Vagina (tissue), 2 donors: ENCODE results near the gene BRSK2. TPM values are rescaled to one million over a fixed set of nuclear protein-coding genes. Genes with fewer than 3 reads are reported as not detected.

ENCODE experiments used
- DNase-seq, 2 donors: peaks; one replicate each; pipeline ENCODE4 v3.0.0-alpha.2; 2017; ENCODE audit errors: extremely low spot score in 2 of 2
- H3K27ac ChIP-seq: fragments of 200-600 bp; sonication (generic); one replicate; pipeline ENCODE4 v1.5.1; 2019
- H3K27me3 ChIP-seq: fragments of 200-600 bp; sonication (generic); one replicate; pipeline ENCODE4 v1.5.1; 2019
- H3K36me3 ChIP-seq, 2 donors: fragments of 200-600 bp; sonication (generic); one replicate each; pipeline ENCODE4 v1.5.1; 2017 to 2019
- H3K4me1 ChIP-seq: fragments of 200-600 bp; sonication (generic); one replicate; pipeline ENCODE4 v1.5.1; 2019
- H3K4me3 ChIP-seq, 2 donors: fragments of 200-600 bp; sonication (generic); 1 replicate in 1 of 2; 2 replicates in 1 of 2; pipeline ENCODE4 v1.5.1; 2016 to 2019
- H3K9me3 ChIP-seq: fragments of 200-600 bp; sonication (generic); one replicate; pipeline ENCODE4 v1.5.1; 2019
- POLR2A ChIP-seq, 2 donors: fragments of 450-650 bp; IDR thresholded peaks; one replicate each; pipeline ENCODE4 v1.6.1; 2017; ENCODE audit warnings: antibody characterized with exemption in 2 of 2, mild to moderate bottlenecking in 2 of 2, moderate library complexity in 2 of 2
- POLR2AphosphoS5 ChIP-seq, 2 donors: sonication (generic); formaldehyde crosslinking; IDR thresholded peaks; one replicate each; pipeline ENCODE4 v1.9.0; 2017; ENCODE audit warnings: antibody characterized with exemption in 2 of 2, mild to moderate bottlenecking in 2 of 2, low read depth in 1 of 2; ENCODE audit not compliant: insufficient read depth in 1 of 2
- intact Hi-C: fragments of 100-400 bp; cut with DNase I; formaldehyde crosslinking; loops from one replicate; pipeline ENCODE4 v1.15.1; 2023
- total RNA-seq: library from RNA; depleted of rRNA; stranded (reverse); fragments of >200 nt; gene quantifications from one replicate; pipeline ENCODE4 v1.2.3, GENCODE V29; 2016
- TF ChIP-seq, protein P1 (sequence below), 3 experiments: fragments of 450-650 bp in 2 of 3; fragments of 200-600 bp in 1 of 3; sonication (generic) in 1 of 3; IDR thresholded peaks; one replicate each; pipeline ENCODE4 v1.5.1; 2017 to 2019; ENCODE audit warnings: antibody characterized with exemption in 3 of 3, mild to moderate bottlenecking in 2 of 3, moderate library complexity in 2 of 3

The BRSK2 gene
- total RNA-seq, 1 donor from 2014 or later, result 3.9 TPM

DNA sequence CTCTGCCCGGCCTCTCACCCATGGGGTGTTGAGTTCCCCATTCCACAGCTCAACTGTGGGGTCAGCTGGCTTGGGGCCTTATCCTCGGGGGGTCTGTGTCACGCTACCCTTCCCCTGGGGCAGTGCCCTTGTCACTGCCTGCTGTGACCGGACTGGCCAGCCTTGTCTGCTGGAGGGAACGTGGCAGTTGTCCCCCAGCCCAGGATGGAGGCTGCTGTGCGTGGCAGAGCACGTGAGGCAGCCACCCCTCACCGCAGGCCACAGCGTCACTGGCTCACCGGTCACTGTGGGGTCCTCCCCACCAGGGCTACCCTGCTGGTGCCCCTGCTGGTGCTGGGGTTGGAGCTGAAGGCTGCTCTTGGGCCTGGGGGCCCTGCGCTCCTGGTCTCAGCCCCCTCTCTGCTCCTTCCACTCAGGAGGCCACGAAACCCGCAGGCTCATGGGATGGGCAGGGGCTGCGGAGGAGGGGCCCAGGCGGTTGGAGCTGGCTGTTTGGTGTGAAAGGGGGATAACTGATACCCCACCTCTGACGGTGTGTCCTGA, 13.4 kb downstream of the BRSK2 start:
- Histone ChIP-seq H3K9me3 (no peaks in the 10 kb centered on the region), H3K36me3 (no peaks in the 10 kb centered on the region), H3K27me3 (no peaks in the 10 kb centered on the region), H3K27ac (no peak overlapping the region), H3K4me3 (no peak overlapping the region), H3K4me1 (no peaks in the 10 kb centered on the region)
- DNase-seq, result no peak
- intact Hi-C loops, result no loop called here
- TF ChIP-seq POLR2AphosphoS5 (IDR thresholded peaks at IDR 0.05; ENCODE audit: insufficient read depth in 1 of 2, low read depth in 1 of 2) (no peak), POLR2A (IDR thresholded peaks at IDR 0.05) (no peak)
- TF ChIP-seq, protein P1, sequence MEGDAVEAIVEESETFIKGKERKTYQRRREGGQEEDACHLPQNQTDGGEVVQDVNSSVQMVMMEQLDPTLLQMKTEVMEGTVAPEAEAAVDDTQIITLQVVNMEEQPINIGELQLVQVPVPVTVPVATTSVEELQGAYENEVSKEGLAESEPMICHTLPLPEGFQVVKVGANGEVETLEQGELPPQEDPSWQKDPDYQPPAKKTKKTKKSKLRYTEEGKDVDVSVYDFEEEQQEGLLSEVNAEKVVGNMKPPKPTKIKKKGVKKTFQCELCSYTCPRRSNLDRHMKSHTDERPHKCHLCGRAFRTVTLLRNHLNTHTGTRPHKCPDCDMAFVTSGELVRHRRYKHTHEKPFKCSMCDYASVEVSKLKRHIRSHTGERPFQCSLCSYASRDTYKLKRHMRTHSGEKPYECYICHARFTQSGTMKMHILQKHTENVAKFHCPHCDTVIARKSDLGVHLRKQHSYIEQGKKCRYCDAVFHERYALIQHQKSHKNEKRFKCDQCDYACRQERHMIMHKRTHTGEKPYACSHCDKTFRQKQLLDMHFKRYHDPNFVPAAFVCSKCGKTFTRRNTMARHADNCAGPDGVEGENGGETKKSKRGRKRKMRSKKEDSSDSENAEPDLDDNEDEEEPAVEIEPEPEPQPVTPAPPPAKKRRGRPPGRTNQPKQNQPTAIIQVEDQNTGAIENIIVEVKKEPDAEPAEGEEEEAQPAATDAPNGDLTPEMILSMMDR (IDR thresholded peaks at IDR 0.05), result no peak

- H3K4me3 ChIP-seq, result no peak overlapping the region
Observed at GRCh38 chr11:1403721-1404460, 14.2 kb downstream of the BRSK2 start.

GRCh38 chr11:1404461-1405185, 14.9 kb downstream of the BRSK2 start:
- TF ChIP-seq, protein P1 (IDR thresholded peaks at IDR 0.05), result no peak
- TF ChIP-seq POLR2A (IDR thresholded peaks at IDR 0.05), result no peak
- TF ChIP-seq POLR2AphosphoS5 (IDR thresholded peaks at IDR 0.05; ENCODE audit: insufficient read depth in 1 of 2, low read depth in 1 of 2), result no peak
- Histone ChIP-seq H3K9me3 (no peaks in the 10 kb centered on the region), H3K36me3 (no peaks in the 10 kb centered on the region), H3K4me1 (no peaks in the 10 kb centered on the region), H3K4me3 (no peak overlapping the region), H3K27ac (no peak overlapping the region), H3K27me3 (no peaks in the 10 kb centered on the region)
- DNase-seq, result no peak
- intact Hi-C loops, result no loop called here

More at GRCh38 chr11:1403721-1404460, 14.2 kb downstream of the BRSK2 start:
- TF ChIP-seq POLR2AphosphoS5 (IDR thresholded peaks at IDR 0.05; ENCODE audit: insufficient read depth in 1 of 2, low read depth in 1 of 2) (no peak), POLR2A (IDR thresholded peaks at IDR 0.05) (no peak)
- TF ChIP-seq, protein P1 (IDR thresholded peaks at IDR 0.05), result no peak
- no peak overlapping the region for H3K27ac ChIP-seq
- H3K4me1 ChIP-seq, result no peaks in the 10 kb centered on the region
- intact Hi-C loops, result no loop called here
- no peaks in the 10 kb centered on the region for H3K27me3 ChIP-seq
- no peak for DNase-seq
- no peaks in the 10 kb centered on the region for H3K9me3 ChIP-seq
- no peaks in the 10 kb centered on the region for H3K36me3 ChIP-seq

DNA sequence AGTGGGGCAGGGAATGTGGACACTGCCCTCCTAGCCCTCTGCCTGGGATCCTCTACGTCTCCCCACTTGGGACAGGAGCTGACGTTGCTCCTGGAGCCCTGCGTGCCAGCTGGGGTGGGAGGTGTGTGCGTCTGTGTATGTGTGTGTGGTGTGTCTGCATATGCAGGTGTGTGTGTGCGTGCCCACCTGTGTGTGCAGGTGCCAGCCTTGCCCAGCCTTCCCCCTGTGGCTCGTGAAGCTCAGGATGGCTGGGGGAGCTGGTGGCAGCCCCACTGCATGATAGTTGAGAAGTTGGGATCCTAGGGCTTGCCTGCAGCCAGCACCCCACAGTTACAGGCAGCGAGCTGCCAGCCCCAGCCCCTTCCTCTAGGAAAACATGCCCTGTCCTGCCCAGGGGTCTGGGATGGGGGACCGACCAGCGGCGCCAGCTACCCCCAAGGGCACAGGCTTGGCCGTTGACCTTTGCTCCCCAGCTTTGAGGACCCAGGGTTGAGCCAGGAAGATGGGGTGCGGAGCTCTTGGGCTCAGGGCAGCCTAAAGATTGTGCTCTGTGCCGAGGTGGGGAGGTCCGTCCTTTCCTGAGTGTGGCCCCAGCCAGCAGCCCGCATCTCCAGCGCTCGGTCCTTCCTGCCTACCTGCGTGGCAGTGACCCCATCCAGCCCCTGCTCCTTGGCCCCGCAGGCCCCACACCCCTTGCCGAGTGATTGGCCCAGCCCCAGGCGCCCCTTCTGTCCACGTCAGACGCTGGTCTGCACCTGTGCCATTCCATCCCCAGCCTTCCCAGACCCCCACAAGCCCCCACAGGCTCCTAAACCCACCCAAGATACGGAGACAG, 15.7 kb downstream of the BRSK2 start:
- DNase-seq, result no peak
- intact Hi-C loops, result no loop called here
- TF ChIP-seq POLR2AphosphoS5 (IDR thresholded peaks at IDR 0.05; ENCODE audit: insufficient read depth in 1 of 2, low read depth in 1 of 2) (no peak), POLR2A (IDR thresholded peaks at IDR 0.05) (no peak)
- TF ChIP-seq, protein P1 (IDR thresholded peaks at IDR 0.05), result no peak
- H3K4me3 ChIP-seq, result no peak overlapping the region
- H3K27me3 ChIP-seq, result no peaks in the 10 kb centered on the region
- H3K9me3 ChIP-seq, result no peaks in the 10 kb centered on the region
- H3K27ac ChIP-seq, result no peak overlapping the region
- H3K4me1 ChIP-seq, result no peaks in the 10 kb centered on the region
- no peaks in the 10 kb centered on the region for H3K36me3 ChIP-seq
